Smooth muscle cell (in vitro differentiated cells): ENCODE measurements around the gene RPS6KB2. TPM values are rescaled to one million over a fixed set of nuclear protein-coding genes. Genes with fewer than 3 reads are reported as not detected.

Source experiments
- DNase-seq: peaks from one replicate; lab custom pipeline; 2025; ENCODE audit not compliant: unreplicated experiment; lab: John Stamatoyannopoulos, UW
- H2AFZ ChIP-seq: fragments of 200-600 bp; sonication (generic); 2 replicates; pipeline ENCODE4 v1.6.0; 2016; ENCODE audit warnings: antibody characterized with exemption, low read depth, mild to moderate bottlenecking
- H3F3A ChIP-seq: fragments of 200-600 bp; sonication (generic); 2 replicates; pipeline ENCODE4 v1.6.0; 2017; ENCODE audit warnings: antibody characterized with exemption, low read depth
- H3K27ac ChIP-seq: fragments of 200-600 bp; sonication (generic); 2 replicates; pipeline ENCODE4 v1.5.1; 2016; ENCODE audit warnings: low read depth, mild to moderate bottlenecking
- H3K27me3 ChIP-seq: fragments of 200-600 bp; sonication (generic); 2 replicates; pipeline ENCODE4 v1.6.1; 2016; ENCODE audit warnings: low read depth, mild to moderate bottlenecking
- H3K36me3 ChIP-seq: fragments of 200-600 bp; sonication (generic); 2 replicates; pipeline ENCODE4 v1.5.1; 2016; ENCODE audit warnings: low read depth
- H3K4me1 ChIP-seq: fragments of 200-600 bp; sonication (generic); 2 replicates; pipeline ENCODE4 v1.5.1; 2016; ENCODE audit warnings: low read depth
- H3K4me2 ChIP-seq: fragments of 200-600 bp; sonication (generic); 2 replicates; pipeline ENCODE4 v1.6.0; 2016; ENCODE audit warnings: mild to moderate bottlenecking
- H3K4me3 ChIP-seq: fragments of 200-600 bp; sonication (generic); 2 replicates; pipeline ENCODE4 v1.5.1; 2016; ENCODE audit warnings: mild to moderate bottlenecking
- H3K79me2 ChIP-seq: fragments of 200-600 bp; sonication (generic); 2 replicates; pipeline ENCODE4 v1.6.0; 2016; ENCODE audit warnings: low read depth, mild to moderate bottlenecking
- H3K9ac ChIP-seq: fragments of 200-600 bp; sonication (generic); 2 replicates; pipeline ENCODE4 v1.6.0; 2016; ENCODE audit warnings: low read depth
- H3K9me3 ChIP-seq: fragments of 200-600 bp; sonication (generic); replicated peaks from 2 replicates; pipeline ENCODE4 v1.5.1; 2016; ENCODE audit warnings: low read depth
- H4K20me1 ChIP-seq: fragments of 200-600 bp; sonication (generic); 2 replicates; pipeline ENCODE4 v1.6.0; 2016; ENCODE audit warnings: low read depth
- WGBS: methylation state at CpG from one replicate; pipeline ENCODE4 v1.1.7; 2016; ENCODE audit warnings: low lambda C conversion rate; 5-methylcytosine and 5-hydroxymethylcytosine counted together
- polyA plus RNA-seq: library from polyadenylated mRNA; unstranded; fragments of >200 nt; fragmentation: Nextera tagmentation; extraction: Ambion mirVana; gene quantifications from 2 replicates; pipeline ENCODE4 v1.2.1, GENCODE V29; 2016
- total RNA-seq: library from RNA; depleted of rRNA; stranded (reverse); fragments of >200 nt; gene quantifications from 2 replicates; pipeline ENCODE4 v1.2.3, GENCODE V29; 2014
- TF ChIP-seq, protein P1 (sequence below): fragments of 200-600 bp; sonication (generic); IDR thresholded peaks from 2 replicates; pipeline ENCODE4 v1.5.1; 2017; ENCODE audit warnings: borderline replicate concordance, mild to moderate bottlenecking, antibody characterized with exemption; ENCODE audit not compliant: insufficient read depth, poor library complexity, severe bottlenecking

RPS6KB2 gene
- total and polyA plus RNA-seq, 2 experiments from 2014 or later: 66.5 to 107 TPM

DNA sequence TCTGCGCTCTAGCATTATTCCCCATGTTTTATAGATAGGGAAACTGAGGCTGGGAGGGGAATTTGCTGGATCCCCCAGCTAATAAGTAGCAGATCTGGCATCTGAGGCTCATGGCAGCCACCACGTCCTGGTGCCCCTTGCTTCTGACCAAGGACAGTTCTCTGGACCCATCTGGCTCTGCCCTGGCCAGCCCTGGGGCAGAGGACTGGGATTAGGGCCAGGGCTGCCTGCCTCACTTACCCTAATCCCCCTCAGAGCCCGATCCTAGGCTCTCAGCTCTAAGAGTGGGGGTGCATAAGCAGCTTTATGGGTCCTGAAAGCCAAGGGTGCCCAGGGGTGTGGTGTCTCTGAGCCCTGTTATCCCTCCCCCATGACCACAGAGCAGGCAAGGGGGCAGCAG, 26.8 kb downstream of the RPS6KB2 start, which contains the start of gene CABP4:
Gene CABP4, plus strand, starts transcription at position 301 of the 400 bp plus-strand sequence. Its CDS starts 70 bp downstream, at position 371.
- Histone ChIP-seq H3K4me1 (no peaks in the 10 kb centered on the region), H3K27ac (no peak within 1 kb of the TSS), H3K4me3 (no peak within 1 kb of the TSS), H3F3A (no peaks in the 10 kb centered on the region), H3K9me3 (no peaks in the 10 kb centered on the region), H3K4me2 (no peak within 1 kb of the TSS), H2AFZ (no peak within 1 kb of the TSS), H3K27me3 (no peaks in the 10 kb centered on the region), H3K79me2 (no peaks in the 10 kb centered on the region), H3K9ac (no peak within 1 kb of the TSS), H4K20me1 (no peaks in the 10 kb centered on the region), H3K36me3 (no peaks in the 10 kb centered on the region)
- DNase-seq: no peak
- WGBS: 84% methylated on average over 3 of the region's 3 CpGs
- TF ChIP-seq, protein P1, sequence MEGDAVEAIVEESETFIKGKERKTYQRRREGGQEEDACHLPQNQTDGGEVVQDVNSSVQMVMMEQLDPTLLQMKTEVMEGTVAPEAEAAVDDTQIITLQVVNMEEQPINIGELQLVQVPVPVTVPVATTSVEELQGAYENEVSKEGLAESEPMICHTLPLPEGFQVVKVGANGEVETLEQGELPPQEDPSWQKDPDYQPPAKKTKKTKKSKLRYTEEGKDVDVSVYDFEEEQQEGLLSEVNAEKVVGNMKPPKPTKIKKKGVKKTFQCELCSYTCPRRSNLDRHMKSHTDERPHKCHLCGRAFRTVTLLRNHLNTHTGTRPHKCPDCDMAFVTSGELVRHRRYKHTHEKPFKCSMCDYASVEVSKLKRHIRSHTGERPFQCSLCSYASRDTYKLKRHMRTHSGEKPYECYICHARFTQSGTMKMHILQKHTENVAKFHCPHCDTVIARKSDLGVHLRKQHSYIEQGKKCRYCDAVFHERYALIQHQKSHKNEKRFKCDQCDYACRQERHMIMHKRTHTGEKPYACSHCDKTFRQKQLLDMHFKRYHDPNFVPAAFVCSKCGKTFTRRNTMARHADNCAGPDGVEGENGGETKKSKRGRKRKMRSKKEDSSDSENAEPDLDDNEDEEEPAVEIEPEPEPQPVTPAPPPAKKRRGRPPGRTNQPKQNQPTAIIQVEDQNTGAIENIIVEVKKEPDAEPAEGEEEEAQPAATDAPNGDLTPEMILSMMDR: no peak

DNA sequence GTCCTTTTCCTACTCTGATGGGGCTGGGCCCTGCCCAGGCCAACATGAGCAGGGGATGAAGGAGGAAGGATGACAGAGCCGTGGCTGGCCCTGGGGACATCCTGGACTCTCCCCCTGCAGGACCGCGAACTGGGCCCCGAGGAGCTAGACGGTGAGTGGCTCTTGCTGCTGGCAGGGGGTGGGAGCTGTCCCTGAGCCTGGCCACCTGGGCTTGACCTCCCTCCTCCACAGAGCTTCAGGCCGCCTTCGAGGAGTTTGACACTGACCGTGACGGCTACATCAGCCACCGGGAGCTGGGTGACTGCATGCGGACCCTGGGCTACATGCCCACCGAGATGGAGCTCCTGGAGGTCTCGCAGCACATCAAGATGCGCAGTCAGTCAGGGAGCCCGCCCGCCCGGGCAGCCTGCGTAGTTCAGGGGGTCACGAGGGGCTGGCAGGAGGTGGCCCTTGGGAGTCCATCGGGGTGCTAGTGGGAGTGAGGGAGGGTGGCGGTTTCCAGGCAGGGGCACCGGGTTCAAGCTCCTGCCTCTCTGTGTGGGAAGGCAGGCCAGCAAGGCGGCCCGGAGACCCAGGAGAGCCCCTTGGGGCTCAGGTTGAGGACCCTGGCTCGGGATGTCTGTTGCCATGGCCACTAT, 27.9 kb downstream of the RPS6KB2 start:
- Histone ChIP-seq H3K4me2 (no peak overlapping the region), H3K36me3 (no peaks in the 10 kb centered on the region), H3K9me3 (no peaks in the 10 kb centered on the region), H3K9ac (no peak overlapping the region), H3K27me3 (no peaks in the 10 kb centered on the region), H3K27ac (no peak overlapping the region), H2AFZ (no peak overlapping the region), H3F3A (peaks cover under 1% of the 10 kb centered on the region), H3K4me3 (no peak overlapping the region), H3K79me2 (no peaks in the 10 kb centered on the region), H4K20me1 (no peaks in the 10 kb centered on the region), H3K4me1 (no peaks in the 10 kb centered on the region)
- TF ChIP-seq, protein P1: no peak
- 89% methylated on average over 24 of the region's 25 CpGs for WGBS
- DNase-seq: no peak

DNA sequence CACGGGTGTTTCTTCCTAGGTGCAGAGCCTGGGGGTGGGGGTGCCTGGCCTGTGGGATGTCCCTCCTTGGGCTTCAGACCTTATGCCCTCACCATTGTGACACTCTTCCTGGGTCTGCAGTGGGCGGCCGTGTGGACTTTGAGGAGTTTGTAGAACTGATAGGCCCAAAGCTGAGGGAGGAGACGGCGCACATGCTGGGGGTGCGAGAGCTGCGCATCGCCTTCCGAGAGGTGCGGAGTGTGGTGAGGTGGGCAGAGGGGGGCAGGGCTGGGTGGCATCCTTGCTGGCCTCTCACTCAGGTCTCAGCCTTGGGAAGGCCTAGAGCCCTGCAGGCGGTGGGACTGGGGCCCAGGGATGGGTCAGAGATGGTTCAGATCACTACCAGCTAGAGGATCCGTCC, 29.2 kb downstream of the RPS6KB2 start:
- H3F3A ChIP-seq: peaks cover 3% of the 10 kb centered on the region
- H3K9ac ChIP-seq: no peak overlapping the region
- TF ChIP-seq, protein P1: no peak
- no peak for DNase-seq
- no peaks in the 10 kb centered on the region for H3K36me3 ChIP-seq
- no peak overlapping the region for H3K4me3 ChIP-seq
- WGBS: 94% methylated on average over 10 of the region's 12 CpGs
- H2AFZ ChIP-seq: no peak overlapping the region
- H3K79me2 ChIP-seq: no peaks in the 10 kb centered on the region
- no peaks in the 10 kb centered on the region for H3K27me3 ChIP-seq
- no peak overlapping the region for H3K27ac ChIP-seq
- H3K4me2 ChIP-seq: no peak overlapping the region
- H3K9me3 ChIP-seq: no peaks in the 10 kb centered on the region
- H4K20me1 ChIP-seq: no peaks in the 10 kb centered on the region
- H3K4me1 ChIP-seq: no peaks in the 10 kb centered on the region

DNA sequence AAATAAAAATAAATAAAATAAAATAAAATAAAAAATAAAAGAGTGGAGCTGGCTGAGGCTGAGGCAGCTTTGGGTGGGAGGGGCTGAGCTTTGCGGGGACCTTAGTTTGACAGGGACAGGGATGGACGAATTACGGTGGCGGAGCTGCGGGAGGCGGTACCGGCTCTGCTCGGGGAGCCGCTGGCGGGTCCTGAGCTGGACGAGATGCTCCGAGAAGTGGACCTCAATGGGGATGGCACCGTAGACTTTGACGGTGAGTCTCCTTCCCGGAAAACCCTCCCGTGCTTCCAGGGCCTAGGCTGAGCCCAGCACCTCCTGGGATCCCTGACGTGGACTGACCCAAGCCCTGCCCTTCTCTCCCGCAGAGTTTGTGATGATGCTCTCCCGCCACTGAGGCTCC, 30.0 kb downstream of the RPS6KB2 start:
- no peaks in the 10 kb centered on the region for H3K79me2 ChIP-seq
- H3K27ac ChIP-seq: no peak overlapping the region
- no peak for DNase-seq
- TF ChIP-seq, protein P1: no peak
- 91% methylated on average over 19 of the region's 19 CpGs for WGBS
- H3F3A ChIP-seq: peaks cover 3% of the 10 kb centered on the region
- H2AFZ ChIP-seq: no peak overlapping the region
- no peaks in the 10 kb centered on the region for H3K36me3 ChIP-seq
- no peaks in the 10 kb centered on the region for H4K20me1 ChIP-seq
- no peak overlapping the region for H3K9ac ChIP-seq
- H3K27me3 ChIP-seq: no peaks in the 10 kb centered on the region
- H3K4me3 ChIP-seq: no peak overlapping the region
- no peaks in the 10 kb centered on the region for H3K4me1 ChIP-seq
- no peak overlapping the region for H3K4me2 ChIP-seq
- no peaks in the 10 kb centered on the region for H3K9me3 ChIP-seq
